ENCODE measurements around the gene TEKTIP1.

Gene TEKTIP1

DNA sequence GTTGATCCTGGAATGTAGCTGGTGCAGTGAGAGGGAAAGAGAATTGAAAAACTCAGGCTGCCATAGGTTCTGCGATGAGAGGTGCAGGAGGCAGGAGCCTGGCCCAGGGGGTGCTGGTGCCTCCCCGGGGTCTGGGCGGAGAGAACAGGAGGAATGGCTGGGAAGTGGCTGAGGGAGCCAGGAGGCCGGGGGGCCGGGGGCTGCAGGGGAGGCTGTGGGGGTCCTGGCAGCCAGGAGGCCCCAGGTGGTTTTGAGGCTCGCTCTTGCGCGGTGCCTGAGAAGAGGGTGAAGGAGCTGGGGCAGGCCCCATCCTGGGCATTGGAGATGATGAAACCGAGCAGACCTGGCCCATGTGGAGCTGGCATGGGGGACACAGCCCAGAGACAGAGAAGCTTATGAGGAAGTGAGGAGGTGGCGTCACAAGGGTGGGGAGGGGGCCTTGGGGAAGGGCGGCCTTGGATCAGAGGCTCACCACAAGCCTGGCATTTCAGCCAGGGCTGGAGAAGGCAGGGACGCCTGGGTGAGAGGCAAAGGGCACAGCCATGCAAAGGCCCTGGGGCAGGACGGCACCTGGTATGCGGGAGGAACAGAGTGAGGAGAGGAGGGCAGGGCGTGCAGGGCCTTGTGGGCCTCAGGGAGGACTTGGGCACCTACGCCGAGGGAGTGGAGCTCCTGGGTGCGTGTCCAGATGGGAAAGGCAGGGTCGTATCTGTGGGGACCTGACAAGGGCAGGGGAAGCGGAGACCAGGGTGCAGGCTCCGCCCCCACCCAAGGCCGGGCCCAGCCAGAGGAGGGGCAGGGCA lies 1.3 kb upstream of the TEKTIP1 start:
- DNase-seq (ENCODE audit: low read depth): no peak

DNA sequence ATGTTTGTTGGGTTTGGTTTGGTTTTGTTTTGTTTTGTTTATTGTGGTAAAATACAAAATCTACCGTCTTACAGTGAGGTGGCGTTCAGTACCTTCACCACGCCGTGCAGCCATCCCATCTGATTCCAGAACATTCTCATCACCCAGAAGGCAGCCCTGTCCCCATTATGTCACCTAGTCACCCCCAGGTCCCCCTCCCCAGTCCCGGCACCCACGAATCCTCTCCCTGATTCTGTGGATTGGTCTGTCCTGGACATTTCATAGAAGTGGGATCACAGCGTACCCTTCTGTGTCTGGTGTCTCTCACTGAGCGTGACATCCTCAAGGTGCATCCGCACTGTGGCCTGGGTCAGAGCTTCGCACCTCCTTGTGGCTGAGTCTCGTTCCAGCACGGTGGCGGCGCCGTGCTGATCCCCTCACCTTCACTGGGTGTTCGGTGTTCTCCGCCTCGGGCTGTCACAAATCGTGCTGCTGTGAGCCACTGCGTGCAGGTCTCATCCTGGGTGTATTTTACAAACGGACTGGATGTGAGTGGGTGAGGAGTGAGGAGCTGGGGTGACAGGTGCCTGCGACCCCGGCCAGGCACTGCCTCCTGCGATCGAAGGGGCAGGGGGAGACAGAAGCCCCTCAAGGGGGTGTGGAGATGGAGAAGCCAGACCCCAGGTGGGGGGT lies 580 bp upstream of the TEKTIP1 start:
- no peak for DNase-seq (ENCODE audit: low read depth)

DNA sequence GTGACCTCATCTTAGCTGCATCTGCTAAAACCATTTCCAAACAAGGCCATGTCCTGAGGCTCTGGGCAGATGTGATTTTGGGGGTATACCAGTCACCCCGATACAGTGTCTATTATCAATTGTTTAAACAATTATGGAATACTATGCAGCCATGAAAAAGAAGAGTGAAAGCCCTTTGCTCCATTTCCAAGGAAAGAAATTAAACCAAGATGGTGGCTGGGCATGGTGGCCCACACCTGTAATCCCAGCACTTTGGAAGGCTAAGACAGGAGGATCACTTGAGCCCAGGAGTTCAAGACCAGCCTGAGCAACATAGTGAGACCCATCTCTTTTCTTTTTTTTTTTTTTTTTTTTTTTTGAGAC lies 763 bp downstream of the TEKTIP1 start:
- DNase-seq (ENCODE audit: low read depth): no peak

DNA sequence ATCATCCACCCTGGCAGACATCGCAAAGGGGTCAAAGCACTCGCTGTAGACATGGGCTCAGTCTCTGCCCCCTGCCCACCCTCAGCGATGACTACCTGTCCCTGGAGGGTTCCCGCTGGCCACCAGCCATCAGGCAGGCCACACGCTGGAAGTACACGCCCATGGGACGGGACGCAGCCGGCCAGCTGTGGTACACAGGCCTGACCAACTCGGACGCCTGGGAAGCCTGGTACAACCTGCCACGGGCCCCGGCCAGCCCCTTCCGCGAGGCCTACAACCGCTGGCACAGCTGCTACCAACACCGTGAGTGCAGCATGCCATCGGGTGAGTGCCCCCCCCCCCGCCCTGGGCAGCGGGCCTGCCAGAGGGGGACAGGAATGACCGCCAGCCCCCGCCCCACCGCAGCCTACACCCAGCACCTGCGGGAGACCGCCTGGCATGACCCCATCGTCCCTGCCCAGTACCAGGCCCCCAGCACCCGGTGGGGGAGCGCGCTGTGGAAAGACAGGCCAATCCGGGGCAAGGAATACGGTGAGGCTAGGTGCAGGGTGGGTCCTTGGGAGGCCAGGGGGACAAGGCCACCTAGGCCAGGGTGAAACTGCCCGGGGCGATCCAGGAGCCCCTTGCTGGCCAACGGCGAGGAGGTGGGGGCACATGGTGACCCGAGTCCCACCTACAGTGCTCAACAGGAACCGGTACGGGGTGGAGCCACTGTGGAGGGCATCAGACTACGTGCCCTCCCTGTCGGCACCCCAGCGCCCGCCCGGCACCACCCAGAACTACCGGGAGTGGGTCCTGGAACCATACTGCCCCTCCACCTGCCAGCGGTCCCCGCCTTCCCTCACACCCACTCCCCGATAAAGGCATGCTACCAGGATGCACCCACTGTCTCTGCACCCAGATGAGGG lies 4.4 kb downstream of the TEKTIP1 start:
- no peak for DNase-seq (ENCODE audit: low read depth)

DNA sequence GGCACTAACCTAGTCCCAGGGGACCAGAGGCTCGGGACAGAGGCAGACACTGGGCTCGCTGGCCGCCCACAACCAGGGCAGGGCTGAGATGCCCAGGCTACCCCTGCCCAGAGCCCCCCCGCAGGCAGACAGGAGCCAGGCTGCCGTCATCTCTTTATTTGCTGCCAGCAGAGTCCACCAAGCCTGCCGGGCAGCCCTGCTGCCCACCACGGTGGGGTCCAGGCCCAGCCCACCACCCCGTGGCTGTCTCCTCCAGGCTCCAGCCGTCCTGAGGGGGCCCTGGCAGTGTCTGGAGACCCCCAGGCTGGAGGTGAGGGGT lies 5.0 kb downstream of the TEKTIP1 start:
- DNase-seq (ENCODE audit: low read depth): no peak

DNA sequence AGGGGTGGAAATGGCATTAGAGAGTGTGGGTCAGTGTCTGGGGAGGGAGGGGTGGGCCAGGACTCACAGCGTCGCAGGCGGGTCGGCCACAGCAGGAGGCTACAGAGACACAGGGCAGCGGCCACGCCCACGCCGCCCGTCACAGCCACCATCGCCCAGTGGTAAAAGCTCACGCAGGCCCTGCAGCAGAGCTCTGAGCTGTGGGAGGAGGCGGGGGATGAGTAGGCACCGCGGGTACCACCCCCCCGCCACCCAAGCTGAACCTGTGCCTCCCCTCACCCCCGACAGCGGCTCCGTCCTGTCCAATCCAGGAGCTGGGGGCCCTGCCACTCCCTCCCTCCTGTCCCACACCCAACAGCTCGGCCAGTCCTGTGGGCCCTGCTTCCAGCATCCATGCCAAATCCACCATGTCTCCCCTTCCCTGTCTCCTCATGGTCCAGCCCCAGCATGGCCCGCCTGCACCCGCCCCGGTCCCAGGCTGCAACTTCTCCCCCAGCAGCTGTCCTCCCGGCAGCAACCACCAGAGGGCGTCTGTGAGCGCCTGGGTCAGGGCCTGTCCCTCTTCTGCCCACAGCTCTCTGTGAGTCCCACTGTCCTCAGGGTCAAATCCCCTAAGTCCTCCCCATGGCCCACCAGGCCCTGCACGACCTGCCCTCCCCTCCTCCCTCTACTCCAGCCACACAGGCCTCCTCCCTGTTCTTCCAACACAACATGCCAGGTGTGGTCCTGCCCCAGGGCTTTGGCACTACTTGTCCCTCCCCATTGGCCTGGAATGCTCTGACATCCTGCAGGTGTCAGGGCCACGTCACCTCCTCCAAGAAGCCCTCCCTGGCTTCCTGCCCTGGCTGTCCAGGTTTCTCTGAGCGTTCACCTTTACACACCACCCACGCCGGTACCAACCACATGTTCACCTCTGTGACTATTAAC lies 6.0 kb downstream of the TEKTIP1 start:
- peak; percentile 78 for DNase-seq (ENCODE audit: low read depth)

DNA sequence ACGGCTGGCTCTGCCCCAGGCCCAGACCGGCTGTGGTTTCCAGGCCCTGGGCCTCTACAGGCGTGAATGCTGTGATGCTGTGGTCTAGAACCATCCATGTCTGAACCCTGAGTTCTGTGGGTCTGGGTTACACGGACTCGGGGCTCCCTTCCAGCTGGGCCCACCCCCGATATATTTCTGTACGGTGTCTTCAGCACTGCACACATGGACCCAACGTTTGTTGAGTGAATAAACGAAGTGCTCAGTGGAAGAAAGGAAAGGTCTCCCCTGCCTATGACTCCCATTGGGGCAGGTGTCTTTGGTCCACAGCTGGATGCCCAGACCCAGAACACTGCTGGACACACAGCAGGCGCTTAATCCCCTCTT lies 6.7 kb downstream of the TEKTIP1 start:
- no peak for DNase-seq (ENCODE audit: low read depth)

DNA sequence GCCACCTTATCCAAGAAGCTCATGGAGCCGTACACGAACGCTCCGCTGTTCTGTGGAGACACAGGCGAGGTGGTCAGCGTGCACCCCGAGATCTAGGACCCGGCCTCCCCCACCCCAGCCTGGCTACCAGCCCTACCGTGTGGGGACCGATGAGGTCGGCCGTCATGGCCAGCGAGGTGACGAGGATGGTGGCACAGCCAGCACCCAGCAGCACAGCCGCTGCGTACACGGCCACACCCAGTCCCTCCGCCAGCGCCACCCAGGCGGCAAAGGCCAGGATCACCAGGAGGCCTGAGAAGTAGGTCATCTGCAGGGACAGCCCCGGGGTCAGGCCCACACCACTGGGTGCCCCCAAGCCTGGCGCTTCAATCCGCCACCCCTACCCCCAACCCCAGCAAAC lies 7.1 kb downstream of the TEKTIP1 start:
- DNase-seq (ENCODE audit: low read depth): no peak

DNA sequence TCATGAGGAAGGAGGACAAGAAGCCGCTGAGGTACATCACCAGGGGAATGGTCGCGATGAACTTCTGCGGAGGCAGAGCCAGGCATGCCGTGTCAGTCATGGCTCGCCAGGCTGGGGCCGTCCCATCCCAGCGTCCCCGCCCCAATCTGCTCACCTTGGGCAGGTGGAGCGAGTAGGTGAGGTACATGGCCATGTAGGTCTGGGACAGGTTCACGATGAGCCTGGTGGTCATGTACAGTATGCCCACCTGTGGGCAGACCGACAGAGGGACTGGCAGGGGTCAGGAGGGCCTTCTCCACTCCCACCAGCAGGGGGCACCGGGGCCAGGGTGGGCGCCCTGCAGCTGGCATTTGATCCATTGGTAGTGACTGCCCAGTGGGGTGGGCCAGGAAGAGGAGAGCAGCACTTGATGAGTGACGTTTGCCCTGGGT lies 8.3 kb downstream of the TEKTIP1 start:
- no peak for DNase-seq (ENCODE audit: low read depth)

DNA sequence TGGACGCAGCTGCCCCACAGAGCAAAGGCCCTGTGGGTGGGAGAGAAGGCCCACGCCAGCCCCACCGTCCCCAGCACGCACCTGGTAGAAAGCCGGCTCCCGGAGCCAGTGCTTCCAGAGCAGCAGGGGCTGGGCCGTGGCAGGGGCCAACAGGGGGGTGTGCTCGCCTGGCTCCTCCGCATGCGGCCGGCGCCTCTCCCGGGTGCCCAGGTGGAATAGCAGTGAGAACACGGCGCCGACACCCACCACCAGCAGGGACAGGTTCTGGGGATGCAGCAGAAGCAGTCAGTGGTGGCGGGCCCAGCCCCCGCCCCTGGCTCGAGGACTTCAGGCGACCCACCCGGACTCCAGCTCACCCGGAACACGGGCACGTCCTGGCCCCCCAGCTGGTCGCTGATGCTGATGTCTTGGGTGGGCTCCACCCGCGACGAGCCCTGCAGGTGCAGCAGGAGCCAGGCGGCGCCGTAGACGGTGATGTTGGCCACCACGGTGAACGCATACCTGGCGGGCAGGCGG lies 8.9 kb downstream of the TEKTIP1 start:
- no peak for DNase-seq (ENCODE audit: low read depth)

DNA sequence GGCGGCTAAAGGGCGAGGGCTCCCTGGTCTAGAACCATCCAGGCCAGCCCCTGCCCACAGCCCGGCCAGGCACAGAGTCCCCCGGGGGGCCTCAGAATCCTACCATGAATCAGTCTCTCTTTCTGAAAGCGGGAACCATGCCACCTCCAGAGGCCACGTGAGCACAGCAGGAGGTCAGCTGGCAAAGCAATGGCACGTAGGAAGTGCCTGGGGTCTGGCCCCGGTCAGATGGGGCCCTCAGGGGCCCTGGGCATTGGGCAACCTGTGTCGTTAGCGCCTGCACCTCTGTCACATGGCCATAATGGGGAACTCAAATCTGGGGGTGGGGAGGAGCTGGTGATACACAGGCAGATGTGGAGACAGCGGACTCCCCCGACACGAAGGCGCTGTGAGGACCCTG lies 9.6 kb downstream of the TEKTIP1 start:
- DNase-seq (ENCODE audit: low read depth): no peak

DNA sequence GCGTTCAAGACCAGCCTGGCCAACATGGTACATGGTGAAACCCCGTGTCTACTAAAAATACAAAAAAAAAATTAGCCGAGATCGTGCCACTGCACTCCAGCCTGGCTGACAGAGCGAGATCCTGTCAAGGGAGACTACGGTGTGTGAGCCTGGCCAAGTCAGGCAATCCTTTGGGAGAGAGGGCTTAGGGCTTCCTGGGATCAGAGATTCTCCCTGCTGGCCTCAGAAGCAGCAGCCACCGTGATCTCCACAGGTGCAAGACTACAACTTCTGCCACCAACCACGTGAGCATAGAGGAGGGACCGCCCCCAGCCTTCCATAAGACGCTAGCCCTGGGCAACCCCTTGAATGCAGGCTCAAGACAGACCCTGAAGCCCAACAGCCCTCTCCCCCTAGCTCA lies 10.8 kb downstream of the TEKTIP1 start:
- no peak for DNase-seq (ENCODE audit: low read depth)

DNA sequence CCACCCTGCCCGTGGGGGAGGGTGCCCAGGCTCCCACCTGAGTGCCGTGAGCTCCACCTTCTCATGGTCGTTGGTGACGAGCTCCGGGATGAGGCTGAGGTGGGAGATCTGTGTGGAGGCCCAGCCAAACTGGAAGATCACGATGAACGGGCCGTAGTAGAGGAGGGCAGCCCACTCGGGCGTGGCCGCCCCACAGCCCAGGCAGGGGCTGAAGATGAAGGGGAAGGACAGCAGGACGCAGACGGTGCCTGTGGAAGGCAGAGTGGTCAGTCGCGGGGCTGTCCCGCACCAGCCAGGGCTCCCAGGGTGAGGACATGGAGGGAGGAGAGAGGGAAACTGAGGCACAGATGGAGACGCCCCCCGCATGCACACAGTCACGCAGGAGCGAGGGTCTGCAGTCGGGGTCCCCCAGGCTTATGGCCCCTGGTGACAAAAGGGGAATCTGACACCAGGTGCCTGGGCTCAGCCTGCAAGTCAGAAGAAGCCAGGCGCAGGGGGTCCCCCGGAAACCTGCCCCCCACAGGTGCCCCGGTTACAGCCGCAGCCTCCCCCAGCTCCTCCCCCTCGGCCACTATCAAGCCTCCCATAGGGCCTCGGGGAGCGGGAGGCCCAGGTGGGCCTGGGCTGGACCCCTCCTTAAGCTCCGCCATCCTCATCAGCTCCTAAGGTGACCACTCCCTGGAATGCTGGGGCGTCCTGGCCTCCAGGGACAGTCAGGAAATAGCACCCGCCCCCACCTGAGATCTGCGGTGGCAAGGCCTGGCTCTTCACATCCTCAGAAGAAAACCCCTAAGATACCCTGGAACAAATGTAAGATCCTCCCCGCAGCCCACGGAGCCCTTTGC lies 12.2 kb downstream of the TEKTIP1 start:
- no peak for DNase-seq (ENCODE audit: low read depth)

DNA sequence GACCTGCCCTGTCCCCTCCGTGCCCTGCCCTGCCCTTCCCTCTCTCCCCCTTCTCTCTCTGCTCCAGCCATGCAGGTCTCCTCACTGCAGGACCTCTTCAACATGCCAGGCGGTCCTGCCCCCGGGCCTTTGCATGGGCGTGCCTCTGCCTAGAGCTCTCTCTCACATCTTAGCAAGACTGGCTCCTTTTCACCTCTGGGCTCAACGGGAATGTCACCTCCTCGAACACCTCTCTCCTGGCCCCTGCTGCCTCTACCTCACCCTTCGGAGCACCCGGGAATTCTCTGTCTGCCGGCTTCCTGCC lies 12.8 kb downstream of the TEKTIP1 start:
- DNase-seq (ENCODE audit: low read depth): no peak

DNA sequence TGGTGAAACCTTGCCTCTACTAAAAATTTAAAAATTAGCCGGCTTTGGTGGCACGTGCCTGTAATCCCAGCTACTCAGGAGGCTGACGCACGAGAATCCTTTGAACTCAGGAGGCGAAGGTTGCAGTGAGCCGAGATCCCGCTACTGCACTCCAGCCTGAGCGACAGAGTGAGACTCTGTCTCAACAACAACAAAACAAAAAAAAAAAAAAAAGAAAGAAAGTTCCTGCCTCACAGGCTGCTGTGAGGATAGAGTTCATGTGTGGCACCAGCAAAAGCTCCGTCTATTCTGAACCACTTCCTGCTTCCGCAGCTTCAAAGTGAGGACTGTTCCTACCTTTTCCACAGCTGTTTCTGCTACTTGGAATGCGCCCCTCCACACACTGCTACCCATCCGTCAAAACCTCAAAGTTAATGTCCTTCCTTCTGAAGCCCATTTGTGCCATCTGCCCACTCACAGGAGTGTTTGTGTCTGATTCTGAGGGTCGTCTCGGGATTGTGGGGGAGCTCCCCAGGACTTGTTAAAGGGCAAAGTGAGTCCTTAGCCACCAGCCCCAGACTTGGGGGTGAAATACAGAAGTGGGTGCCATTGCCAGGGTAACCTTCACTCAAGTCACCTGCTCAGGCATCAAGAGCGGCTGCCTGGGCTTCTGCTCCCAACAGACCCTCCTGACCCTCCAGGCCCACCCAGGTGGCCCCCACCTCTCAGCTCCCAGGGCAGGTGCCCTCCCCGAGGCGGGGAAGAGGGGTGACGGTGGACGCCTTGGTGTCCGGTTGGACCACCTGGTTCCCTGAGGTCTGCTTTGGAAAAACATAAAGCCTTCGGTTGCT lies 15.5 kb downstream of the TEKTIP1 start:
- DNase-seq (ENCODE audit: low read depth): no peak

DNA sequence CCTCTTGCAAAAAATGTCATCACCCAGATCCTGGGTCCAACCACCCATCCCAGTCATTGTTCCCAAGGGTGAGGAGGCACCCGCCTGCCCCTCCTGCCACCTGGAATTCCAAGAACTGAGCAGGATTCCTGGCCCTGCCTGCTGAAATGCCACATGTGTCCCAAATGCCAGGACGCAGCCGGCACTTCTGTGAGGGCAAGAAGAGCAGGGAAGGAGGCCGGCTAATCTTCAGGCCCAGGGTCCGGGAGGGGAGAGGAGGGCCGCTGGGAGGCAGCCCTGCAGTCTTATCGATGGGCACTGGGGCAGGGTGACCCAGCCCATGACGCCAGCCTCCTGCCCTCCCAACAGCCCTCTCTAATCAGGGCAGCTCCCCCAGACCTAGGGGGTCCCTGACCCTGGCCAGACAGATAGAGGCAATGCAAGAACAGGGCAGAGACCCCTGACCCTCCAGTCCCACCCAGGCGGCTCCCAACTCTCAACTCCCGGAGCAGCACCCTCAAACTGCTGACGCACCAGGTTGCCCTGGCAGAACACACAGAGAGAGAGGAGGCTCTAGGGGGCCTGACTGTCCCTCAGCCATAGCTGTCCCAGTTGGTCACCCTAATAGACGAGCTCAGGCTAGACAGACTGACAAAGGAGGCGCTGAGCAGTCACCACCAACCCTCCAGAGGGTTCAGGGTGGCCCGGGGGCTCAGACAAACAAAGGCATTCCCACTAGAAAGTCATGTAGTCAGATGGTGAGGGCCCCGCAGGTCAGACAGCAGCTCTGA lies 16.9 kb downstream of the TEKTIP1 start:
- DNase-seq (ENCODE audit: low read depth): no peak

DNA sequence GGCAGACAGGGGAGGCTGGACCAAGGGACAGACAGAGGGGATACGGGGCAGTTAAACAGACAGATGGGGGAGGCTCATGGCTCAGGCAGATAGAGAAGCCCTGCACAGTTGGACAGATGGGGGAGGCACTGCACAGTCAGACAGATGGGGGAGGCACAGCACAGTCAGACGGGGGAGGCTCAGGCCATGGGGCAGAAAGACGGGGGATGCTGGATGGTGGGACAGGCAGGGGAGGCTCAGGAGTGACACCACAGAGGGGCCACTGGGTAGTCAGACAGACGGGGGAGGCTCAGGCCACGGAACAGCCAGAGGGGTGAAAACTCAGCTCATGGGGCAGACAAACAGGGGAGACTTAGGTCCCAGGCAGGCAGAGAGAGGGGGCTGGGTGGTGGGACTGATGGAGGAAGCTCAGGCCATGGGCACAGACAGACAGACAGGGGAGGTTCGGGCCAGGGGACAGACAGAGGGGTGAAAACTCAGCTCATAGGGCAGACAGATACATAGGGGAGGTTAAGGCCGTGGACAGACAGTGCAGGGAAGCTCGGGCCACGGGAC lies 17.5 kb downstream of the TEKTIP1 start:
- DNase-seq (ENCODE audit: low read depth): no peak

DNA sequence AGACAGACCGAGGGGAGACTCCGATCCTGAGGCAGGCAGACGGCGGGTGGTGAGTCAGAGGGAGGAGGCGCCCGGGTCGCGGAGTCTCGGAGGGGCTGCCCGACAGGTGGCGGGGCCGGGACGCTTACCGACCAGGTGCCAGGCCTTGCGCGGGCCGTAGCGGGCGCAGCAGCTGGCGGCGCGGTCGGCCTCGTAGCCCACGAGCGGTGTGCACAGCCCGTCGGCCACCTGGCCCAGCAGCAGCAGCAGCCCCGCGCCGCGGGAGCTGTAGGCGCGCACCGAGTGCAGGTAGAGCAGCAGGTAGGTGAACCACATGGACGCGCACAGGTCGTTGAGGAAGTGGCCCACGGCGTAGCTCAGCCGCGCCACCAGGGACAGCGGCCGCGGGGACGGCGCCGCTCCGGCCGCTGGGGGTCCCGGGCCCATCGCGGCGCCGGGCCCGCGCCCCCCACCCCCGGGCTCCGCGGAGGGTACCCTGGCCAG lies 18.0 kb downstream of the TEKTIP1 start:
- DNase-seq (ENCODE audit: low read depth): peak; percentile 52
